ENCODE data around the gene GSTM3. TPM values are rescaled to one million over a fixed set of nuclear protein-coding genes. Genes with fewer than 3 reads are reported as not detected.

The GSTM3 gene
- total RNA-seq (2016; rRNA removed; fragmentation: Illumina TruSeq; extraction: Trizol) (127 and 150 TPM in 2 replicates), polyA plus RNA-seq (2011; rRNA removed) (124 and 142 TPM in 2 replicates), polyA minus RNA-seq (2011; rRNA and poly(A)+ RNA removed; ENCODE audit: low replicate concordance) (34.6 and 95.6 TPM in 2 replicates), Bru-seq, nascent RNA (percentile 70 among the genes with signal in this experiment), BruChase-seq, experiment 1, labeled RNA remaining after a 6-hour chase (percentile 75 among the genes with signal in this experiment), BruChase-seq, experiment 2, labeled RNA remaining after a 2-hour chase (percentile 67 among the genes with signal in this experiment)
- 35.2 and 40.3 TPM in 2 replicates for total RNA-seq (2016; cell fraction: cytosol; rRNA removed; fragmentation: Illumina TruSeq; extraction: Trizol; ENCODE audit: low read depth)
- total RNA-seq (2016; cell fraction: insoluble cytoplasmic fraction; rRNA removed; fragmentation: Illumina TruSeq; extraction: Trizol): 127 and 162 TPM in 2 replicates
- total RNA-seq (2016; cell fraction: membrane; rRNA removed; fragmentation: Illumina TruSeq; extraction: Trizol): 35.2 and 39.0 TPM in 2 replicates
- total RNA-seq (2016; cell fraction: nucleus; rRNA removed; fragmentation: Illumina TruSeq; extraction: Trizol): 49.3 and 64.9 TPM in 2 replicates
- polyA plus RNA-seq (2011; cell fraction: cytosol; rRNA removed): 105 and 126 TPM in 2 replicates
- polyA plus RNA-seq (2011; cell fraction: nucleus; rRNA removed): 39.2 and 41.5 TPM in 2 replicates
- 102 and 104 TPM in 2 replicates for polyA plus RNA-seq (2012)
- 37.0 and 38.1 TPM in 2 replicates for polyA plus RNA-seq (2016; cell fraction: cytosol; fragmentation: Illumina TruSeq; extraction: Trizol; ENCODE audit: low read depth)
- 128 and 138 TPM in 2 replicates for polyA plus RNA-seq (2016; cell fraction: insoluble cytoplasmic fraction; fragmentation: Illumina TruSeq; extraction: Trizol; ENCODE audit: low read depth)
- polyA plus RNA-seq (2016; cell fraction: membrane; fragmentation: Illumina TruSeq; extraction: Trizol; ENCODE audit: low read depth): 28.9 and 29.1 TPM in 2 replicates
- polyA plus RNA-seq (2016; cell fraction: nucleus; fragmentation: Illumina TruSeq; extraction: Trizol; ENCODE audit: insufficient read depth, low read depth): 66.5 and 79.1 TPM in 2 replicates
- 31.6 and 39.1 TPM in 2 replicates for polyA minus RNA-seq (2011; cell fraction: cytosol; rRNA and poly(A)+ RNA removed)
- 15.7 and 24.2 TPM in 2 replicates for polyA minus RNA-seq (2011; cell fraction: nucleus; rRNA and poly(A)+ RNA removed)
- long read RNA-seq, experiment 1, full-length matches to known transcripts: 67 of 73 reads
- long read RNA-seq, experiment 1, partial matches to known transcripts: 2 of 73 reads
- long read RNA-seq, experiment 1, other reads (novel, unspliced or antisense): 4 of 73 reads
- long read RNA-seq, experiment 2, full-length matches to known transcripts: 102 of 137 reads
- long read RNA-seq, experiment 2, partial matches to known transcripts: 9 of 137 reads
- long read RNA-seq, experiment 2, other reads (novel, unspliced or antisense): 26 of 137 reads

DNA sequence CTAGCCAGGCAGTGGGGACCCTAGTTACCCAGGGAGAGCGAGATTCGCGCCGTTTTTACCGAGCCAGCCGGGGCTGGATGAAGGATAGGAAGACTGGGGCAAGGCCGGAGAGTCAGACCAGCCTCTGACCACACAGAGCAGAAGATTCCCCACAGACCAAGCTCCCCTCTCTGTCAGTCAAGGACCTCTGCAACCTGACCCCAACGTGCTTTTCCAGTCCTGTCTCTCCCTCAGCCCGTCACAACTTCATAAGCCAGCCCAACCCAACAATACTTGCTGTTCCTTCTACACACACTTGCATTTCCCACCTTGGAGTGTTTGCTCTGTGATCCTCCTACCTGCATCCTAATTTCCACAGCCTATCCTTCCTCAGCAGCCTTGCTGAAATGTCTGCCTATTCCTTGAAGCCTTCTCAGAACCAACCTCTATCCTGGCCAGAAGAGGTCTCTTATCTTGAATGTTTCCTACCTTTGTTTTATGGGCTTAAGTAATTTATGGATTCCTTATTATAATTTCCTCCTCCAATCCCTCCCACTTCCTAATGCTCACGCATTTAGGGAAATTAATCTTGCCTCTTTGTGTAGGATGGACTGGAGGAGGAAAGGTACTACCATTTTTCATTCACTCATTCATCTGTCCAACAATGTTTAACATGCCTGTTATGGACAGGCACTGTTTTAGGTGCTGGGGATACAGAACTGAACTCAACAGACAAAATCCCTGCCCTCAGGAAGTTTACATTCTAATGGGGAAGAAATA is at the start of gene GSTM3:
GSTM3 (minus strand) TSS at position 424 of the 759 bp plus-strand sequence. CDS start 751 bp downstream, outside the sequence.
- ATAC-seq (peak; percentile 74), FAIRE-seq (no peak), DNase-seq (ENCODE audit: low spot score) (no peak)
- intact Hi-C loops (cut with micrococcal nuclease; ENCODE audit: unreplicated experiment): no loop called here
- ChIA-PET CTCF (ENCODE audit: low intra/inter-chr PET ratio, low total read pairs) (interaction anchor here (1.4 kb wide), 1 partner anchor 33 kb away, joined by 4 read pairs; no protein-coding TSS in a partner anchor), POLR2A (interaction anchor here (1.1 to 3.1 kb wide), 2 partner anchors 23 to 244 kb away, joined by 3 to 18 read pairs; partner anchors contain the start of genes AHCYL1 and EPS8L3)
- no TSS peak for BruUV-seq (replicated peaks)
- Histone ChIP-seq H2AFZ (ENCODE audit: low read length) (peak within 1 kb of the TSS; percentile 96), H3K9me3 (ENCODE audit: low read length) (no peaks in the 10 kb centered on the region), H3K4me3 (replicated peaks in 1 of 3; ENCODE audit: insufficient read depth in 1 of 3, low read depth in 2 of 3, low read length in 3 of 3) (peak within 1 kb of the TSS; percentile 68 to 85 (median 77)), H3K27ac (ENCODE audit: extremely low read length, insufficient read depth, low read length) (peak within 1 kb of the TSS; percentile 48), H3K79me2 (ENCODE audit: insufficient read depth, low read length) (no peaks in the 10 kb centered on the region), H3K4me2 (ENCODE audit: low read depth, low read length) (peak within 1 kb of the TSS; percentile 88), H4K20me1 (ENCODE audit: insufficient read depth, low read length) (no peaks in the 10 kb centered on the region), H3K36me3 (replicated peaks in 1 of 2; ENCODE audit: control insufficient read depth in 1 of 2, insufficient read depth in 2 of 2, low read length in 2 of 2) (peaks cover 9 to 15% of the 10 kb centered on the region in 2 experiments; a peak in 4 of 5 replicates), H3K9ac (ENCODE audit: insufficient read depth, low read depth, low read length) (peak within 1 kb of the TSS; percentile 68), H3K4me1 (ENCODE audit: insufficient read depth, low read length) (peaks cover 28% of the 10 kb centered on the region), H3K27me3 (ENCODE audit: control insufficient read depth in 1 of 2, insufficient read depth in 2 of 2, low read length in 2 of 2) (no peaks in the 10 kb centered on the region)
- 4% methylated on average over 5 of the region's 10 CpGs for WGBS (ENCODE audit: low lambda C conversion rate)
- in situ Hi-C loops (cut with HindIII; ENCODE audit: extremely low pct_ligation_motif_present, low pct_unique_long_range_greater_than_20kb): no loop called here
- TF ChIP-seq, protein P1, sequence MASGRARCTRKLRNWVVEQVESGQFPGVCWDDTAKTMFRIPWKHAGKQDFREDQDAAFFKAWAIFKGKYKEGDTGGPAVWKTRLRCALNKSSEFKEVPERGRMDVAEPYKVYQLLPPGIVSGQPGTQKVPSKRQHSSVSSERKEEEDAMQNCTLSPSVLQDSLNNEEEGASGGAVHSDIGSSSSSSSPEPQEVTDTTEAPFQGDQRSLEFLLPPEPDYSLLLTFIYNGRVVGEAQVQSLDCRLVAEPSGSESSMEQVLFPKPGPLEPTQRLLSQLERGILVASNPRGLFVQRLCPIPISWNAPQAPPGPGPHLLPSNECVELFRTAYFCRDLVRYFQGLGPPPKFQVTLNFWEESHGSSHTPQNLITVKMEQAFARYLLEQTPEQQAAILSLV (CRISPR knock-in tag; IDR thresholded peaks at IDR 0.05; ENCODE audit: borderline replicate concordance): 0 out of 2 replicates have a peak, but pooled peaks have one; percentile 14
- TF ChIP-seq ZNF782 (CRISPR knock-in tag; IDR thresholded peaks at IDR 0.05; ENCODE audit: borderline replicate concordance): 0 out of 2 replicates have a peak, but pooled peaks have one; percentile 32
- 0 out of 2 replicates have a peak, but pooled peaks have one; percentile 33 for TF ChIP-seq TGIF2 (CRISPR knock-in tag; IDR thresholded peaks at IDR 0.05)
- no peak for TF ChIP-seq ZNF776 (CRISPR knock-in tag; IDR thresholded peaks at IDR 0.05)
- TF ChIP-seq, protein P2, sequence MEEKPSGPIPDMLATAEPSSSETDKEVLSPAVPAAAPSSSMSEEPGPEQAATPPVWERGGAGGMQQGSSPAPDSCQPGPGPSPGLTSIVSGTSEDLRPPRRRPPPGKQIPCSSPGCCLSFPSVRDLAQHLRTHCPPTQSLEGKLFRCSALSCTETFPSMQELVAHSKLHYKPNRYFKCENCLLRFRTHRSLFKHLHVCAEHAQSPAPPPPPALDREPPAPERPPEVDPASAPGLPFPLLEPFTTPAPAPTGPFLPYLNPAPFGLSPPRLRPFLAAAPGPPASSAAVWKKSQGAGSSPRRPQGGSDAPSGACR (CRISPR knock-in tag; IDR thresholded peaks at IDR 0.05): 0 out of 2 replicates have a peak, but pooled peaks have one; percentile 7
- no peak for TF ChIP-seq ZNF543 (CRISPR knock-in tag; IDR thresholded peaks at IDR 0.05)
- no peak for TF ChIP-seq RNF2 (conservative IDR thresholded peaks at IDR 0.05; ENCODE audit: low read depth)
- no peak for TF ChIP-seq SRSF4 (IDR thresholded peaks at IDR 0.05; ENCODE audit: low read depth, low read length, poor library complexity, severe bottlenecking)
- no peak for TF ChIP-seq HNRNPK (IDR thresholded peaks at IDR 0.05; ENCODE audit: low read depth, low read length, poor library complexity, severe bottlenecking)
- no peak; the same call in 1 of the 2 replicates for TF ChIP-seq SP4 (CRISPR knock-in tag; IDR thresholded peaks at IDR 0.05)
- TF ChIP-seq, protein P3, sequence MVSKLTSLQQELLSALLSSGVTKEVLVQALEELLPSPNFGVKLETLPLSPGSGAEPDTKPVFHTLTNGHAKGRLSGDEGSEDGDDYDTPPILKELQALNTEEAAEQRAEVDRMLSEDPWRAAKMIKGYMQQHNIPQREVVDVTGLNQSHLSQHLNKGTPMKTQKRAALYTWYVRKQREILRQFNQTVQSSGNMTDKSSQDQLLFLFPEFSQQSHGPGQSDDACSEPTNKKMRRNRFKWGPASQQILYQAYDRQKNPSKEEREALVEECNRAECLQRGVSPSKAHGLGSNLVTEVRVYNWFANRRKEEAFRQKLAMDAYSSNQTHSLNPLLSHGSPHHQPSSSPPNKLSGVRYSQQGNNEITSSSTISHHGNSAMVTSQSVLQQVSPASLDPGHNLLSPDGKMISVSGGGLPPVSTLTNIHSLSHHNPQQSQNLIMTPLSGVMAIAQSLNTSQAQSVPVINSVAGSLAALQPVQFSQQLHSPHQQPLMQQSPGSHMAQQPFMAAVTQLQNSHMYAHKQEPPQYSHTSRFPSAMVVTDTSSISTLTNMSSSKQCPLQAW (CRISPR knock-in tag; IDR thresholded peaks at IDR 0.05): 0 out of 2 replicates have a peak, but pooled peaks have one; percentile 3
- TF ChIP-seq, protein P4, sequence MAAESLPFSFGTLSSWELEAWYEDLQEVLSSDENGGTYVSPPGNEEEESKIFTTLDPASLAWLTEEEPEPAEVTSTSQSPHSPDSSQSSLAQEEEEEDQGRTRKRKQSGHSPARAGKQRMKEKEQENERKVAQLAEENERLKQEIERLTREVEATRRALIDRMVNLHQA (CRISPR knock-in tag; IDR thresholded peaks at IDR 0.05): no peak
- no peak for TF ChIP-seq PHF21A (CRISPR knock-in tag; IDR thresholded peaks at IDR 0.05)

Measured in HepG2 (cell line).